Gastrocnemius medialis (tissue), 4 donors: ENCODE measurements around the gene SWAP70. TPM values are rescaled to one million over a fixed set of nuclear protein-coding genes. Genes with fewer than 3 reads are reported as not detected.

Experiments used
- ATAC-seq, 2 donors: fragments of 150-250 bp; one replicate each; pipeline ENCODE4 v1.9.1; 2016
- DNase-seq, 2 donors: peaks; one replicate each; pipeline ENCODE4 v3.0.0-alpha.2; 2019
- H3K27ac ChIP-seq, 4 donors: fragments of 200-600 bp; sonication (generic); 1 replicate in 1 of 4; 2 replicates in 3 of 4; pipeline ENCODE4 v1.5.1; 2016 to 2018; ENCODE audit warnings: mild to moderate bottlenecking in 2 of 4, moderate library complexity in 1 of 4
- H3K27me3 ChIP-seq, 3 donors: fragments of 200-600 bp; sonication (generic) in 2 of 3; 1 replicate in 1 of 3; 2 replicates in 2 of 3; pipeline versions ENCODE4 v1.5.1 to v1.6.0; 2016 to 2019; ENCODE audit warnings: mild to moderate bottlenecking in 1 of 3, moderate library complexity in 1 of 3
- H3K36me3 ChIP-seq, 2 donors: fragments of 200-600 bp; sonication (generic) in 1 of 2; one replicate each; pipeline ENCODE4 v1.5.1; 2017 to 2018
- H3K4me1 ChIP-seq, 2 donors: fragments of 200-600 bp; sonication (generic) in 1 of 2; one replicate each; pipeline ENCODE4 v1.5.1; 2016 to 2017; ENCODE audit warnings: mild to moderate bottlenecking in 2 of 2
- H3K4me3 ChIP-seq, 4 donors: fragments of 200-600 bp; sonication (generic) in 3 of 4; 1 replicate in 1 of 4; 2 replicates in 3 of 4; pipeline ENCODE4 v1.5.1; 2016 to 2019; ENCODE audit warnings: mild to moderate bottlenecking in 2 of 4
- H3K9me3 ChIP-seq, 3 donors: fragments of 200-600 bp; sonication (generic) in 2 of 3; 1 replicate in 1 of 3; 2 replicates in 2 of 3; pipeline ENCODE4 v1.5.1; 2016 to 2019
- POLR2A ChIP-seq, 2 donors: fragments of 450-650 bp; IDR thresholded peaks; one replicate each; pipeline ENCODE4 v1.6.1; 2017; ENCODE audit warnings: antibody characterized with exemption in 2 of 2, mild to moderate bottlenecking in 2 of 2, moderate library complexity in 2 of 2
- in situ Hi-C, 4 donors: fragments of 200-750 bp; cut with MboI; loops; one replicate each; pipeline versions ENCODE4 v1.15.0 to v1.8.0; 2017; ENCODE audit warnings: low sequenced_read_pairs in 4 of 4
- intact Hi-C: fragments of 100-400 bp; cut with DNase I; formaldehyde crosslinking; loops from one replicate; pipeline ENCODE4 v1.15.1; 2023; ENCODE audit warnings: low total_unique reads
- total RNA-seq, 4 donors: library from RNA; depleted of rRNA; stranded (reverse); fragments of >200 nt; gene quantifications; one replicate each; pipeline versions ENCODE4 v1.1.0 to v1.2.3, GENCODE V29; 2016
- TF ChIP-seq, protein P1 (sequence below), 5 experiments: fragments of 450-650 bp in 3 of 5; fragments of 200-600 bp in 2 of 5; sonication (generic) in 2 of 5; IDR thresholded peaks in 4 of 5; conservative IDR thresholded peaks in 1 of 5; 1 replicate in 4 of 5; 2 replicates in 1 of 5; pipeline ENCODE4 v1.5.1; 2016 to 2019; ENCODE audit warnings: antibody characterized with exemption in 5 of 5, mild to moderate bottlenecking in 3 of 5, moderate library complexity in 3 of 5

Gene SWAP70
- total RNA-seq, 4 donors from 2014 or later = 6.5 to 14.4 (median 9.1) TPM

DNA sequence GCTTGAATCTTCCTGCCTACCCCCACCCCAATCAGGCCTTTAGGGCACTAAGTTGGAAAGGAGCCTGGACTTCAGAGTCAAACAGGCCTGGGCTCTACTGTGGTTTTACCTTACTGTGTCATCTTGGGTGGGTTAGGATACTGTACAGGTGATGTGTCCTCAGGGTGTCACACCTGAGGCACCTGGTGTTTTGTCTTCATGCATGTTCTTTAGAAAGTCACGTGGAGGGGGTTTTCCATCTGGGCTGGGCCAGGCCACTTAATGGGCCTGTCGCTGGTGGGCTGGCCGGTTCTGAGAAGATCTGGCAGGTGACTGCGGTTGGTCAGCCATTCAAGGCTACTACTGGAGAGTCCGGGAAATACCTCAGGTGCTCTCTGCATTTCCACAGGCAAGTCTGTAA lies 92.6 kb downstream of the SWAP70 start:
- DNase-seq = no peak
- intact Hi-C loops = loop anchor here (5.0 to 10.0 kb wide), 3 partner anchors 222 to 978 kb away; no protein-coding TSS in a partner anchor
- peaks cover 18 to 25% of the 10 kb centered on the region in 2 donors for H3K4me1 ChIP-seq
- no peak for ATAC-seq
- no peak overlapping the region for H3K4me3 ChIP-seq
- TF ChIP-seq, protein P1, sequence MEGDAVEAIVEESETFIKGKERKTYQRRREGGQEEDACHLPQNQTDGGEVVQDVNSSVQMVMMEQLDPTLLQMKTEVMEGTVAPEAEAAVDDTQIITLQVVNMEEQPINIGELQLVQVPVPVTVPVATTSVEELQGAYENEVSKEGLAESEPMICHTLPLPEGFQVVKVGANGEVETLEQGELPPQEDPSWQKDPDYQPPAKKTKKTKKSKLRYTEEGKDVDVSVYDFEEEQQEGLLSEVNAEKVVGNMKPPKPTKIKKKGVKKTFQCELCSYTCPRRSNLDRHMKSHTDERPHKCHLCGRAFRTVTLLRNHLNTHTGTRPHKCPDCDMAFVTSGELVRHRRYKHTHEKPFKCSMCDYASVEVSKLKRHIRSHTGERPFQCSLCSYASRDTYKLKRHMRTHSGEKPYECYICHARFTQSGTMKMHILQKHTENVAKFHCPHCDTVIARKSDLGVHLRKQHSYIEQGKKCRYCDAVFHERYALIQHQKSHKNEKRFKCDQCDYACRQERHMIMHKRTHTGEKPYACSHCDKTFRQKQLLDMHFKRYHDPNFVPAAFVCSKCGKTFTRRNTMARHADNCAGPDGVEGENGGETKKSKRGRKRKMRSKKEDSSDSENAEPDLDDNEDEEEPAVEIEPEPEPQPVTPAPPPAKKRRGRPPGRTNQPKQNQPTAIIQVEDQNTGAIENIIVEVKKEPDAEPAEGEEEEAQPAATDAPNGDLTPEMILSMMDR (IDR thresholded peaks at IDR 0.05 in 4 of 5, conservative IDR thresholded peaks at IDR 0.05 in 1 of 5) = no peak
- no peak for TF ChIP-seq POLR2A (IDR thresholded peaks at IDR 0.05)
- in situ Hi-C loops = loop anchor here in 3 of 4 donors (10.0 to 25.0 kb wide), 3 partner anchors 218 to 981 kb away; partner anchors contain the start of gene ADM (in 1 of the 3)
- no peaks in the 10 kb centered on the region for H3K9me3 ChIP-seq
- H3K36me3 ChIP-seq = no peaks in the 10 kb centered on the region
- no peaks in the 10 kb centered on the region for H3K27me3 ChIP-seq
- H3K27ac ChIP-seq = no peak overlapping the region

DNA sequence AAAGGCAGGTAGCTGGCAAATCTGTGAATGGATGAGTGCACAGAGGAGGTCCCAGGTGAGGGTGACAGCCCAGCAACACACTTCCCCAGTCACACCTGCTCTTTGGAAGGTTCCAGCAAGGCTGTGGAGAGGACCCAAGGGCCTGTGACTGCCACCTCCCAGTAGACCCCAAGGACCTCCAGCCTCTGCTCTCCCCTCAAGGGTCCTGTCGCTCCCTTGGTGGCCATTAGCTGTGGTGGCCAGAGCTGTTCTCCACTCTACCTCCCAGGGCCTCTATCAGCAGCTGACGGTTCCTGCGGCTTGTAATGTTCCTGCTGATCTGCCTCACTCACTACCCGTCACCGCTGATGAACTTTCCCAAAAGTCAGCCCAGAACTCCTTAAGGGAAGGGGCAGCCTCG lies 93.0 kb downstream of the SWAP70 start:
- no peak overlapping the region for H3K4me3 ChIP-seq
- peaks cover 18 to 25% of the 10 kb centered on the region in 2 donors for H3K4me1 ChIP-seq
- in situ Hi-C loops (loop anchor here in 3 of 4 donors (10.0 to 25.0 kb wide), 3 partner anchors 218 to 980 kb away; partner anchors contain the start of gene ADM (in 1 of the 3)), intact Hi-C loops (loop anchor here (5.0 to 10.0 kb wide), 3 partner anchors 222 to 978 kb away; no protein-coding TSS in a partner anchor)
- H3K27ac ChIP-seq = no peak overlapping the region
- ATAC-seq (no peak), DNase-seq (no peak)
- no peaks in the 10 kb centered on the region for H3K27me3 ChIP-seq
- H3K36me3 ChIP-seq = no peaks in the 10 kb centered on the region
- no peaks in the 10 kb centered on the region for H3K9me3 ChIP-seq
- no peak for TF ChIP-seq POLR2A (IDR thresholded peaks at IDR 0.05)
- TF ChIP-seq, protein P1 (IDR thresholded peaks at IDR 0.05 in 4 of 5, conservative IDR thresholded peaks at IDR 0.05 in 1 of 5) = no peak

DNA sequence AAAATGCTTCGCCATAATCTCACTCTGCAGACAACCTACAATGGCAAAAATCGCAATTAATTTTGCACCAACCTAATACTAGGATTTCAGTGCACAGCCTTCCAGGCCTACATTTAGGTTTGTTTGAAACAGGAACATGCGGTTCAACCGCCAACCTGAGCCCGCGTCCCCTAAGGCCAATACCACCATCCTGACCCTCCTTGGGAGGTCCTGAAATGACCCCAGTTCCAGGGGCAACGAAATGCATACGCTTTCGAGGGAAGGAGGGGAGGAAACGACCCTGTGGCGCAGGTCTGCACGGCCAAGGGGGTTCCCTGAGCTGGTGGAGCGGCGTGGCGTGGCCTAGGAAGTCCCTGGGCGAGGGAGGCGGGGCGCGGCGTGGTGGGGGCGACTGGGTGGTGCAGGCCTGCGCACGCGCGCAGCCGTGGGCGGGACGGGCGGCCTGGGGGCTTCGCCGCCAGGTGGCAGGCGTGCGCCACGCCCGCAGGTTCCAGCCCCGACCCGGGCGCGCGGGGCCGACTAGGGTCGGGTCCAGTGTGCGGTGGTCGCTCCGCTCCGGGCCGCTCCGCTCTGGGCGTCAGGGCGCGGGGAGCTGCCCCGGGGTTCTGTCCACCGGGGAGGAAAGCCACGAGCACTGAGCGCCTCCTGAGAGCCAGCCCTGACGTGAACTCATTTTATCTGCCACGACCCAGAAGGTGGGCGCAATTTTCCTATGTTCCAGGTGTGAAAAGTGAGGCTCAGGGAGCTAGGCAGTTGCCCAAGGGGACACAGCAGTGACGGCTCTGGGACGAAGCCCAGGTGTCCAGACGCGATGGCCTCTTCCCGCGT lies 94.1 kb downstream of the SWAP70 start:
- ATAC-seq (peak; percentile 51 to 70), DNase-seq (peak; percentile 67 to 73)
- H3K9me3 ChIP-seq = no peaks in the 10 kb centered on the region
- in situ Hi-C loops = loop anchor here in 3 of 4 donors (10.0 to 25.0 kb wide), 3 partner anchors 217 to 979 kb away; partner anchors contain the start of gene ADM (in 1 of the 3)
- H3K27me3 ChIP-seq = no peaks in the 10 kb centered on the region
- intact Hi-C loops = loop anchor here (1.0 to 10.0 kb wide), 9 partner anchors 43 to 977 kb away; no protein-coding TSS in a partner anchor
- H3K4me1 ChIP-seq = peaks cover 18 to 25% of the 10 kb centered on the region in 2 donors
- peak overlapping the region; percentile 61 to 86 (median 69) for H3K4me3 ChIP-seq
- TF ChIP-seq, protein P1 (IDR thresholded peaks at IDR 0.05 in 4 of 5, conservative IDR thresholded peaks at IDR 0.05 in 1 of 5) = peak in 4 of 5 experiments; percentile 96 to 98 (median 98)
- TF ChIP-seq POLR2A (IDR thresholded peaks at IDR 0.05) = peak; percentile 52 to 53
- peak overlapping the region; percentile 76 to 86 (median 83) for H3K27ac ChIP-seq
- H3K36me3 ChIP-seq = no peaks in the 10 kb centered on the region

DNA sequence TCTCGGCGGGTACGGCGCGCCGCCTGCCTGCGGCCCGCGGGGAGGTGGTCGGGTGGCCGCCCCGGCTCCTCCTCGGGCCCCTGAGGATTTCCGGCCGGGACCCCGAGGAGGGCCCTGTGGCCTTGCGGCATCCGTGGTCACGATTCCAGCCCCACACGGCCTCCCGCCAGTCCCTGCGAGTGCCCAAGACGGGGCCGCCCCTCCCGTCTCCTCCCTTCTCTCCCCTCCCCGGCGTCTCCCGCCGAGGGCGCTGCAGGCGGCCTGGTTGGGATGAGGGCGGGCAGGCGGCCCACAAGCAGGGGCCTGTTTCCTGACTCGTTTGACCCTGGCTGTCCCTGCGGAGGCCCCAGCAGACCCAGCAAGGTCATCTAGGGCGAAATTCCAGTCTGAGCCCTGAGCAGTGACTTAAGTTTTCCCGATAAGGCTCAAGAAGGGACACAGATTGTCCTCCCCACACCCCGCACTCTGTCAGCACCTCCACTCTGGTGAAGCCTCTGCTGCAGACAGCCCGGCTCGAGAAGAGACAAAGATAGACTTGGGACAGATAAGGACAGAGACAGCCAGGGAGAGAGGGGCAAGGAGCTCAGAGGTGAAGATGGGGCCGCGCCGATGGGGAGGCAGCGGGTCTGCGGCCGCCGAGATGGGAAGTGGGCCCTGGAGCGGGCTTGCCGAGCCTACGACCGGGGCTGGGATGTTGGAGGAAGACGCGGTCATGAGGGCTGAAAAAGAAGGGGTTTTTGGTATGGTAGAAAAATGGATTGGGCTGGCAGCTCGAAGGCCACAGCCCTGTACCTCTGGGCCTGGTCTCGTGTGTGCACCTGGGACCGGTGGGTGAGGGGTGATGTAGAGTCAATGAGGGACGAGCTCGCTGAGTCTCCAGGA lies 95.0 kb downstream of the SWAP70 start:
- H3K27me3 ChIP-seq = no peaks in the 10 kb centered on the region
- H3K27ac ChIP-seq = peak overlapping the region; percentile 76 to 86 (median 83)
- H3K36me3 ChIP-seq = no peaks in the 10 kb centered on the region
- peak overlapping the region; percentile 61 to 86 (median 69) for H3K4me3 ChIP-seq
- TF ChIP-seq POLR2A (IDR thresholded peaks at IDR 0.05) = no peak
- TF ChIP-seq, protein P1 (IDR thresholded peaks at IDR 0.05 in 4 of 5, conservative IDR thresholded peaks at IDR 0.05 in 1 of 5) = peak in 1 of 5 experiments; percentile 37
- no peaks in the 10 kb centered on the region for H3K9me3 ChIP-seq
- DNase-seq = peak; percentile 57 to 79
- in situ Hi-C loops = loop anchor here in 3 of 4 donors (10.0 to 25.0 kb wide), 3 partner anchors 216 to 978 kb away; partner anchors contain the start of gene ADM (in 1 of the 3)
- peaks cover 18 to 25% of the 10 kb centered on the region in 2 donors for H3K4me1 ChIP-seq
- ATAC-seq = peak; percentile 53 to 69
- intact Hi-C loops = loop anchor here (1.0 to 10.0 kb wide), 9 partner anchors 42 to 976 kb away; no protein-coding TSS in a partner anchor
